ENCODE measurements around the gene NEMP1.

DNA sequence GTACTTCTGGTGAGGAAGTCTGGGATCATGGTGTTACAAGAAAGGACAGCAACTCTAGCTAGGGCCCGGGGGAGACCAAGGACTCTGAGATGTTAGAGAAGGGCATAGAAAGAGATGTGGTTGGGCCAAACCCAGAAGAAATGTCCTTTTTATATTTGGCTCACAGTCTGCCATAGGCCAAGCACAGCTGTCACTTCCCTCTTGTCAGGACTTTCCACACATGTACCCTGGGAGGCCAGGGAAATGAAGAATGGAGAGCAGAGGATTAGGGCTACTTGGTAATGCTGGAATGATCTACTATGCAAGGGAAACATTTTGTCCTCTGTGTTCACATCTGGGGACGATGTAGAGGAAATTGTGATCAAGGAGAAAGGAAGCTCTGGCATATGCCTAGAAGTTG, 37.8 kb downstream of the NEMP1 start:
- TF ChIP-seq, protein P1, sequence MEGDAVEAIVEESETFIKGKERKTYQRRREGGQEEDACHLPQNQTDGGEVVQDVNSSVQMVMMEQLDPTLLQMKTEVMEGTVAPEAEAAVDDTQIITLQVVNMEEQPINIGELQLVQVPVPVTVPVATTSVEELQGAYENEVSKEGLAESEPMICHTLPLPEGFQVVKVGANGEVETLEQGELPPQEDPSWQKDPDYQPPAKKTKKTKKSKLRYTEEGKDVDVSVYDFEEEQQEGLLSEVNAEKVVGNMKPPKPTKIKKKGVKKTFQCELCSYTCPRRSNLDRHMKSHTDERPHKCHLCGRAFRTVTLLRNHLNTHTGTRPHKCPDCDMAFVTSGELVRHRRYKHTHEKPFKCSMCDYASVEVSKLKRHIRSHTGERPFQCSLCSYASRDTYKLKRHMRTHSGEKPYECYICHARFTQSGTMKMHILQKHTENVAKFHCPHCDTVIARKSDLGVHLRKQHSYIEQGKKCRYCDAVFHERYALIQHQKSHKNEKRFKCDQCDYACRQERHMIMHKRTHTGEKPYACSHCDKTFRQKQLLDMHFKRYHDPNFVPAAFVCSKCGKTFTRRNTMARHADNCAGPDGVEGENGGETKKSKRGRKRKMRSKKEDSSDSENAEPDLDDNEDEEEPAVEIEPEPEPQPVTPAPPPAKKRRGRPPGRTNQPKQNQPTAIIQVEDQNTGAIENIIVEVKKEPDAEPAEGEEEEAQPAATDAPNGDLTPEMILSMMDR (IDR thresholded peaks at IDR 0.05), result no peak
- no peak for TF ChIP-seq POLR2A (IDR thresholded peaks at IDR 0.05)
